Measurements from ENCODE around the gene FLOT1. TPM values are rescaled to one million over a fixed set of nuclear protein-coding genes. Genes with fewer than 3 reads are reported as not detected.
A peak's percentile ranks its signal among the peaks of the same experiment; 100 is the strongest.

Gene FLOT1
- total and polyA plus RNA-seq, 9 of the 15 experiments (the other 6 are each of a cell fraction or from before 2014, with no cell fraction given), result 11.7 to 149 (median 118) TPM

- intact Hi-C loops (cut with micrococcal nuclease) (loop anchor here (5.0 kb wide), 1 partner anchor 44 kb away; no protein-coding TSS in a partner anchor), in situ Hi-C loops (cut with MboI) (no loop called here)
- Histone ChIP-seq H3K27me3 (ENCODE audit: control insufficient read depth in 2 of 2, insufficient read depth in 2 of 2, low read length in 2 of 2) (no peaks in the 10 kb centered on the region; a peak in 1 of 5 replicates), H3K9me3 (replicated peaks; ENCODE audit: control insufficient read depth, insufficient read depth, low read depth, low read length) (no peaks in the 10 kb centered on the region), H3K9me1 (ENCODE audit: control insufficient read depth, insufficient read depth, low read length) (no peaks in the 10 kb centered on the region), H4K20me1 (replicated peaks; ENCODE audit: control insufficient read depth, insufficient read depth, low read length) (no peaks in the 10 kb centered on the region), H3K36me3 (ENCODE audit: control insufficient read depth, insufficient read depth, low read length) (no peaks in the 10 kb centered on the region), H3K79me2 (ENCODE audit: control insufficient read depth, insufficient read depth, low read length) (no peaks in the 10 kb centered on the region), H3K9ac (ENCODE audit: insufficient read depth in 1 of 2, low read depth in 2 of 2, low read length in 2 of 2) (peak overlapping the region; percentile 71 to 79; a peak in 2 of 4 replicates), H2AFZ (ENCODE audit: low read depth, low read length) (peak overlapping the region; percentile 89; the same call in 1 of the 2 replicates), H3K4me3 (no peak overlapping the region), H3K4me1 (replicated peaks in 1 of 2; ENCODE audit: control insufficient read depth in 2 of 2, insufficient read depth in 2 of 2, low read length in 2 of 2) (peaks cover 41 to 56% of the 10 kb centered on the region in 2 experiments), H3K27ac (ENCODE audit: extremely low read depth, low read depth, low read length) (peak overlapping the region; percentile 92), H3K4me2 (ENCODE audit: insufficient read depth, low read length) (peak overlapping the region; percentile 82; the same call in 1 of the 2 replicates)
- TF ChIP-seq NCOR1 (IDR thresholded peaks at IDR 0.05) (no peak), ZKSCAN3 (CRISPR knock-in tag; IDR thresholded peaks at IDR 0.05) (0 out of 2 replicates have a peak, but pooled peaks have one; percentile 5), HDAC8 (tag; IDR thresholded peaks at IDR 0.05) (peak; percentile 83; the same call in 1 of the 2 replicates), PURB (CRISPR knock-in tag; IDR thresholded peaks at IDR 0.05; ENCODE audit: low read depth) (no peak), GTF2A2 (tag; IDR thresholded peaks at IDR 0.05) (peak; percentile 53; the same call in 1 of the 2 replicates)
- DNase-seq (ENCODE audit: extremely low read depth in 1 of 4, low spot score in 3 of 4) (no peak), FAIRE-seq (no peak), ATAC-seq (no peak; the same call in 2 of the 3 replicates)
- BruUV-seq (replicated peaks), result no TSS peak
- CTCF ChIA-PET (ENCODE audit: low intra/inter-chr PET ratio), result no interaction called here
- WGBS (ENCODE audit: insufficient coverage, low coverage, missing lambda C conversion rate), result 97% methylated on average over 4 of the region's 4 CpGs
- POLR2A ChIA-PET, result interaction anchor here (0.6 to 3.3 kb wide), 17 partner anchors 9 to 1897 kb away, joined by 3 to 19 read pairs (median 3); partner anchors contain the start of genes IER3 and MDC1
These were observed 26.2 kb upstream of the FLOT1 start for GRCh38 chr6:30768634-30769087.

- TF ChIP-seq JUND (IDR thresholded peaks at IDR 0.05; ENCODE audit: borderline replicate concordance, low read depth, low read length) (no peak), JUND (tag; IDR thresholded peaks at IDR 0.05; ENCODE audit: borderline replicate concordance, low read depth, low read length) (0 out of 3 replicates have a peak, but pooled peaks have one; percentile 8), GATA2 (CRISPR knock-in tag; IDR thresholded peaks at IDR 0.05) (no peak), ZNF263 (CRISPR knock-in tag; IDR thresholded peaks at IDR 0.05; ENCODE audit: borderline replicate concordance) (peak; percentile 7; the same call in 1 of the 2 replicates), ZNF444 (CRISPR knock-in tag; IDR thresholded peaks at IDR 0.05) (no peak), RBM22 (IDR thresholded peaks at IDR 0.05; ENCODE audit: low read depth, low read length, poor library complexity, severe bottlenecking) (no peak), PKNOX1 (IDR thresholded peaks at IDR 0.05) (0 out of 2 replicates have a peak, but pooled peaks have one; percentile 3), ZNF584 (CRISPR knock-in tag; IDR thresholded peaks at IDR 0.05; ENCODE audit: low read depth) (0 out of 2 replicates have a peak, but pooled peaks have one; percentile 15), RB1 (IDR thresholded peaks at IDR 0.05; ENCODE audit: low read depth) (no peak)
- Histone ChIP-seq H3K9me1 (ENCODE audit: control insufficient read depth, insufficient read depth, low read length) (no peaks in the 10 kb centered on the region), H3K9ac (ENCODE audit: insufficient read depth in 1 of 2, low read depth in 2 of 2, low read length in 2 of 2) (peak overlapping the region in 1 of 2 experiments; percentile 9; a peak in 1 of 4 replicates), H3K9me3 (replicated peaks; ENCODE audit: control insufficient read depth, insufficient read depth, low read depth, low read length) (no peaks in the 10 kb centered on the region), H3K4me3 (no peak overlapping the region), H3K4me1 (replicated peaks in 1 of 2; ENCODE audit: control insufficient read depth in 2 of 2, insufficient read depth in 2 of 2, low read length in 2 of 2) (peaks cover 43 to 59% of the 10 kb centered on the region in 2 experiments), H3K27me3 (ENCODE audit: control insufficient read depth in 2 of 2, insufficient read depth in 2 of 2, low read length in 2 of 2) (no peaks in the 10 kb centered on the region; a peak in 1 of 5 replicates), H3K27ac (ENCODE audit: extremely low read depth, low read depth, low read length) (peak overlapping the region; percentile 58; the same call in 2 of the 3 replicates), H2AFZ (ENCODE audit: low read depth, low read length) (0 out of 2 replicates have a peak overlapping the region, but pooled peaks have one; percentile 5), H3K36me3 (ENCODE audit: control insufficient read depth, insufficient read depth, low read length) (no peaks in the 10 kb centered on the region), H4K20me1 (replicated peaks; ENCODE audit: control insufficient read depth, insufficient read depth, low read length) (no peaks in the 10 kb centered on the region), H3K79me2 (ENCODE audit: control insufficient read depth, insufficient read depth, low read length) (no peaks in the 10 kb centered on the region), H3K4me2 (ENCODE audit: insufficient read depth, low read length) (no peak overlapping the region)
- FAIRE-seq, result no peak
- in situ Hi-C loops (cut with MboI) (no loop called here), intact Hi-C loops (cut with micrococcal nuclease) (loop anchor here (5.0 kb wide), 1 partner anchor 44 kb away; no protein-coding TSS in a partner anchor)
- no TSS peak for BruUV-seq (replicated peaks)
- POLR2A ChIA-PET, result interaction anchor here (0.5 to 3.3 kb wide), 5 partner anchors 9 to 61 kb away, joined by 3 to 12 read pairs (median 3); no protein-coding TSS in a partner anchor
- no peak for DNase-seq (ENCODE audit: extremely low read depth in 1 of 4, low spot score in 3 of 4)
- 64% methylated on average over 1 of the region's 1 CpG for WGBS (ENCODE audit: insufficient coverage, low coverage, missing lambda C conversion rate)
- CTCF ChIA-PET (ENCODE audit: low intra/inter-chr PET ratio), result no interaction called here
- no peak for ATAC-seq
These were observed 25.4 kb upstream of the FLOT1 start for GRCh38 chr6:30767944-30768301.
